Measurements from ENCODE around the gene CHRNA7.
A peak's percentile ranks its signal among the peaks of the same experiment; 100 is the strongest.

The CHRNA7 gene

GRCh38 chr15:32029862-32030781, at the start of gene CHRNA7:
Gene CHRNA7, plus strand, starts transcription at chr15:32030515. Its CDS starts 80 bp downstream, at chr15:32030595.
- peak; percentile 24 for DNase-seq

- no peak for DNase-seq
These were observed 44.7 kb upstream of the CHRNA7 start for GRCh38 chr15:31985607-31986006.

- no peak for DNase-seq
These were observed 37.3 kb upstream of the CHRNA7 start for GRCh38 chr15:31993062-31993461.

- no peak for DNase-seq
These were observed 32.6 kb upstream of the CHRNA7 start for GRCh38 chr15:31997711-31998110.

- DNase-seq = no peak
These were observed 26.8 kb upstream of the CHRNA7 start for GRCh38 chr15:32003558-32003957.

- no peak for DNase-seq
These were observed 26.1 kb upstream of the CHRNA7 start for GRCh38 chr15:32004249-32004648.

- no peak for DNase-seq
These were observed 22.9 kb upstream of the CHRNA7 start for GRCh38 chr15:32007355-32007960.

GRCh38 chr15:32014953-32015352, 15.4 kb upstream of the CHRNA7 start:
- DNase-seq = no peak

GRCh38 chr15:32020156-32020555, 10.2 kb upstream of the CHRNA7 start:
- DNase-seq = no peak

- DNase-seq = no peak
These were observed 1.4 kb upstream of the CHRNA7 start for GRCh38 chr15:32028921-32029320.

GRCh38 chr15:32029409-32029861, 880 bp upstream of the CHRNA7 start:
- DNase-seq = peak; percentile 3

GRCh38 chr15:32030795-32031194, 480 bp downstream of the CHRNA7 start:
- DNase-seq = no peak

GRCh38 chr15:32033186-32033890, 3.0 kb downstream of the CHRNA7 start:
- DNase-seq = no peak

- DNase-seq = no peak
These were observed 3.8 kb downstream of the CHRNA7 start for GRCh38 chr15:32034106-32034505.

GRCh38 chr15:32035285-32035684, 5.0 kb downstream of the CHRNA7 start:
- DNase-seq = no peak

- no peak for DNase-seq
These were observed 6.7 kb downstream of the CHRNA7 start for GRCh38 chr15:32036971-32037370.

- DNase-seq = no peak
These were observed 11.0 kb downstream of the CHRNA7 start for GRCh38 chr15:32041294-32041693.

GRCh38 chr15:32042269-32042972, 12.1 kb downstream of the CHRNA7 start:
- peak; percentile 6 for DNase-seq

GRCh38 chr15:32053719-32054118, 23.4 kb downstream of the CHRNA7 start:
- DNase-seq = no peak

GRCh38 chr15:32057876-32058425, 27.6 kb downstream of the CHRNA7 start:
- DNase-seq = no peak

GRCh38 chr15:32060706-32061105, 30.4 kb downstream of the CHRNA7 start:
- no peak for DNase-seq

GRCh38 chr15:32067115-32067514, 36.8 kb downstream of the CHRNA7 start:
- DNase-seq = no peak

Measured in fibroblast of upper back skin (primary cell).